Endothelial cell of umbilical vein (primary cell): Measurements from ENCODE around the gene CFAP57. TPM values are rescaled to one million over a fixed set of nuclear protein-coding genes. Genes with fewer than 3 reads are reported as not detected.
A peak's percentile ranks its signal among the peaks of the same experiment; 100 is the strongest.

Experiments used
- BruUV-seq: library from RNA; stranded (reverse); fragments of 400-500 nt; replicated peaks from 2 replicates; lab custom pipeline; 2021; lab: Mats Ljungman, UMichigan
- CTCF ChIA-PET: fragments of 300-600, 350-600 bp; sonication (Branson Sonifier 250); formaldehyde crosslinking; loops from one replicate; lab custom pipeline; 2021; ENCODE audit warnings: antibody characterized with exemption, inconsistent platforms; lab: Charles Lee
- POLR2A ChIA-PET: fragments of 300-600, 350-600 bp; sonication (Branson Sonifier 250); formaldehyde crosslinking; loops from one replicate; lab custom pipeline; 2021; ENCODE audit warnings: antibody characterized with exemption, inconsistent platforms; lab: Charles Lee
- DNase-seq: peaks from one replicate; pipeline ENCODE4 v3.0.0-alpha.2; 2011; ENCODE audit warnings: low read depth, low spot score
- FAIRE-seq: peaks from 2 replicates; lab custom pipeline; 2011; peaks lifted over from hg19 to GRCh38; lab: Jason Lieb, UNC
- H2AFZ ChIP-seq: 2 replicates; pipeline ENCODE4 v1.6.0; 2012; ENCODE audit warnings: low read depth, low read length, control low read depth, inconsistent platforms
- H3K27ac ChIP-seq: 2 replicates; pipeline ENCODE4 v1.5.1; 2011; ENCODE audit warnings: low read depth, mild to moderate bottlenecking, control low read depth, low read length, moderate library complexity; ENCODE audit not compliant: insufficient read depth
- H3K27me3 ChIP-seq, 2 experiments: 2 replicates each; pipeline versions ENCODE4 v1.6.0 to v1.6.1; 2011; ENCODE audit warnings: low read length in 2 of 2, mixed read lengths in 1 of 2; ENCODE audit not compliant: control insufficient read depth in 2 of 2, insufficient read depth in 2 of 2
- H3K36me3 ChIP-seq, 2 experiments: 2 replicates in 1 of 2; 3 replicates in 1 of 2; pipeline ENCODE4 v1.5.1; 2011; ENCODE audit warnings: low read length in 2 of 2, mild to moderate bottlenecking in 1 of 2, moderate library complexity in 1 of 2; ENCODE audit not compliant: control insufficient read depth in 2 of 2, insufficient read depth in 2 of 2; ENCODE audit errors: extremely low read depth in 1 of 2
- H3K4me1 ChIP-seq: 3 replicates; pipeline ENCODE4 v1.5.1; 2011; ENCODE audit warnings: mild to moderate bottlenecking, low read length; ENCODE audit not compliant: control insufficient read depth, insufficient read depth; ENCODE audit errors: extremely low read depth
- H3K4me2 ChIP-seq: 2 replicates; pipeline ENCODE4 v1.6.1; 2011; ENCODE audit warnings: low read length, control low read depth, mixed read lengths; ENCODE audit not compliant: insufficient read depth
- H3K4me3 ChIP-seq, 3 experiments: fragments of 200-600 bp in 1 of 3; sonication (generic), shearing (Covaris generic) in 1 of 3; replicated peaks in 1 of 3; 2 replicates each; pipeline ENCODE4 v1.5.1; 2011 to 2016; ENCODE audit warnings: control low read depth in 3 of 3, low read length in 3 of 3, mild to moderate bottlenecking in 2 of 3, inconsistent platforms in 1 of 3, low read depth in 1 of 3, moderate library complexity in 1 of 3; ENCODE audit not compliant: insufficient read depth in 1 of 3
- H3K79me2 ChIP-seq: 2 replicates; pipeline ENCODE4 v1.6.0; 2012; ENCODE audit warnings: low read length, inconsistent platforms; ENCODE audit not compliant: control insufficient read depth, insufficient read depth
- H3K9ac ChIP-seq: replicated peaks from 2 replicates; pipeline ENCODE3; 2011; ENCODE audit warnings: low read length, control low read depth; ENCODE audit not compliant: insufficient read depth; ENCODE audit errors: extremely low read depth
- H3K9me1 ChIP-seq: replicated peaks from 3 replicates; pipeline ENCODE4 v1.6.0; 2011; ENCODE audit warnings: mild to moderate bottlenecking, low read length; ENCODE audit not compliant: control insufficient read depth, insufficient read depth; ENCODE audit errors: extremely low read depth
- H3K9me3 ChIP-seq: replicated peaks from 2 replicates; pipeline ENCODE4 v1.5.1; 2012; ENCODE audit warnings: low read length, inconsistent platforms; ENCODE audit not compliant: control insufficient read depth, insufficient read depth
- H4K20me1 ChIP-seq: replicated peaks from 2 replicates; pipeline ENCODE3; 2011; ENCODE audit warnings: mild to moderate bottlenecking, low read length; ENCODE audit not compliant: control insufficient read depth, insufficient read depth; ENCODE audit errors: extremely low read depth
- EZH2 ChIP-seq: IDR thresholded peaks from 2 replicates; pipeline ENCODE4 v1.6.1; 2012; ENCODE audit warnings: borderline replicate concordance, low read depth, mild to moderate bottlenecking, moderate library complexity, low read length, inconsistent platforms; ENCODE audit not compliant: severe bottlenecking
- JUN ChIP-seq: IDR thresholded peaks from 2 replicates; pipeline ENCODE4 v1.6.1; 2011; ENCODE audit warnings: borderline replicate concordance, low read depth; ENCODE audit not compliant: insufficient read length, insufficient read depth
- MYC ChIP-seq: IDR thresholded peaks from one replicate; pipeline ENCODE4 v1.6.1; 2011; ENCODE audit warnings: mild to moderate bottlenecking, low read depth, low read length
- POLR2AphosphoS5 ChIP-seq: IDR thresholded peaks from 2 replicates; pipeline ENCODE4 v1.6.1; 2012; ENCODE audit warnings: low read depth, mild to moderate bottlenecking, control low read depth, low read length, moderate library complexity; ENCODE audit not compliant: insufficient read depth
- dilution Hi-C: fragments of 300-500 bp; cut with MboI; formaldehyde crosslinking; loops from one replicate; pipeline ENCODE4 v1.15.0; 2019; ENCODE audit warnings: low sequenced_read_pairs; ENCODE audit not compliant: extremely low pct_ligation_motif_present
- intact Hi-C: fragments of 100-400 bp; cut with micrococcal nuclease; formaldehyde crosslinking; loops from one replicate; pipeline ENCODE4 v1.10.0; 2022
- polyA plus RNA-seq, 4 experiments: library from polyadenylated mRNA; depleted of rRNA in 3 of 4; stranded (reverse) in 3 of 4; unstranded in 1 of 4; fragments of >200 nt; gene quantifications; 2 replicates each; pipeline versions ENCODE4 v1.2.1 to v1.2.3, GENCODE V29; 2011 to 2012; ENCODE audit warnings: missing spikeins in 1 of 4
- total RNA-seq: library from RNA; stranded (reverse); gene quantifications from 2 replicates; pipeline ENCODE4 v1.2.3, GENCODE V29; 2021
- TF ChIP-seq, protein P1 (sequence below), 2 donors: IDR thresholded peaks; 1 replicate in 1 of 2; 2 replicates in 1 of 2; pipeline ENCODE4 v1.5.1; 2011; ENCODE audit warnings: low read length in 2 of 2, mild to moderate bottlenecking in 2 of 2, moderate library complexity in 2 of 2, control low read depth in 1 of 2, inconsistent platforms in 1 of 2, low read depth in 1 of 2; ENCODE audit not compliant: insufficient read depth in 1 of 2; ENCODE audit errors: extremely low read depth in 1 of 2
- TF ChIP-seq, protein P2 (sequence below): IDR thresholded peaks from 2 replicates; pipeline ENCODE4 v1.6.1; 2011; ENCODE audit not compliant: insufficient read depth, insufficient read length

CFAP57 gene
- total and polyA plus RNA-seq, 2 donors (not counting 3 experiments of a cell fraction or from before 2014, with no cell fraction given), result 0.88 to 0.91 TPM

DNA sequence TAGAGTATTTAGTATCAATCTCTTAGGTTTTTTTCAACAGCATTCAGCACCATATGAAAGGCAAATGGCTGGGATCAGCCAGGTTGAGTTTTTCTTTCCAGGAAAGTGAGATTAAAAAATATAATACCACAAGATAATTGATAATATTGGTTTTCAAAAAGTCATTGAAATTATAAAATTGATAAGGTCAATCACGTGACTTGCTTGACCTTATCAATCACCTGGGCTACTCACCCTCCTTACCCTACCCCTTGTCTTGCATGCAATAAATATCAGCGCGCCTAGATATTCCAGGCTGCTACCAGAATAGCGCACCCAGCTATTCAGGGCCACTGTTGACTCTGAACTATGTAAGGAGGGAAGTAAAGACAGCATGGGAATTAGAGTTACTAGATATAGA, 31.5 kb upstream of the CFAP57 start:
- dilution Hi-C loops, result no loop called here
- CTCF ChIA-PET, result no interaction called here
- no peak for FAIRE-seq

DNA sequence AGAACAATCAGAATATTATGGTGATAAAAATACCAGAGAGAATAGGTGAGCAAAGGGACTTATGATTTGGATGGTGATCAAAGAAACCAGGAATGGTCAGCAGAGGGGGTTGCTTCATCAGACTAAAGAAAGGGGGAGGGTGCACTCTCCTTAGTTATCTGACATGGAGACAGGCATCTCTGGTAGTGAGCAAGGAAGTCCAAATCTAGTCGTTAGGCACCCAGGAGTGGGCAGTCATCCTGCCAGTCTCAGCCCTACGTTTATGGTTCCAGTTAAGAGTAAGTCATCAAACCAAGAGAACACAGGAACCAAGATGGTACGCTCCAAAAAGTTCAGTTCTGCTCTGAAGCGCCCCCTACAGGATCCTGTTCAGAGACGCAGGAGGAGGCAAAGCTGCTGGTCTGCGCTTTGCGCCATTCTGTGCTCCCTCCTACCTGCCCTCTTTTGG, 28.7 kb upstream of the CFAP57 start:
- no peak overlapping the region for H3K27ac ChIP-seq
- H3K36me3 ChIP-seq, result no peaks in the 10 kb centered on the region
- H4K20me1 ChIP-seq, result no peaks in the 10 kb centered on the region
- peaks cover 5% of the 10 kb centered on the region for H3K4me1 ChIP-seq
- H3K4me2 ChIP-seq, result no peak overlapping the region
- no peak overlapping the region for H3K9ac ChIP-seq
- dilution Hi-C loops (no loop called here), intact Hi-C loops (no loop called here)
- ChIA-PET POLR2A (no interaction called here), CTCF (interaction anchor here (1.4 kb wide), 1 partner anchor 83 kb away, joined by 4 read pairs; no protein-coding TSS in a partner anchor)
- no peaks in the 10 kb centered on the region for H3K79me2 ChIP-seq
- H3K27me3 ChIP-seq, result peaks cover 21 to 29% of the 10 kb centered on the region in 2 experiments
- H3K9me1 ChIP-seq, result no peaks in the 10 kb centered on the region
- no TSS peak for BruUV-seq
- FAIRE-seq (no peak), DNase-seq (peak; percentile 11)
- no peak overlapping the region for H3K4me3 ChIP-seq
- H2AFZ ChIP-seq, result no peak overlapping the region
- H3K9me3 ChIP-seq, result no peaks in the 10 kb centered on the region
- no peak for TF ChIP-seq EZH2
- TF ChIP-seq, protein P1, sequence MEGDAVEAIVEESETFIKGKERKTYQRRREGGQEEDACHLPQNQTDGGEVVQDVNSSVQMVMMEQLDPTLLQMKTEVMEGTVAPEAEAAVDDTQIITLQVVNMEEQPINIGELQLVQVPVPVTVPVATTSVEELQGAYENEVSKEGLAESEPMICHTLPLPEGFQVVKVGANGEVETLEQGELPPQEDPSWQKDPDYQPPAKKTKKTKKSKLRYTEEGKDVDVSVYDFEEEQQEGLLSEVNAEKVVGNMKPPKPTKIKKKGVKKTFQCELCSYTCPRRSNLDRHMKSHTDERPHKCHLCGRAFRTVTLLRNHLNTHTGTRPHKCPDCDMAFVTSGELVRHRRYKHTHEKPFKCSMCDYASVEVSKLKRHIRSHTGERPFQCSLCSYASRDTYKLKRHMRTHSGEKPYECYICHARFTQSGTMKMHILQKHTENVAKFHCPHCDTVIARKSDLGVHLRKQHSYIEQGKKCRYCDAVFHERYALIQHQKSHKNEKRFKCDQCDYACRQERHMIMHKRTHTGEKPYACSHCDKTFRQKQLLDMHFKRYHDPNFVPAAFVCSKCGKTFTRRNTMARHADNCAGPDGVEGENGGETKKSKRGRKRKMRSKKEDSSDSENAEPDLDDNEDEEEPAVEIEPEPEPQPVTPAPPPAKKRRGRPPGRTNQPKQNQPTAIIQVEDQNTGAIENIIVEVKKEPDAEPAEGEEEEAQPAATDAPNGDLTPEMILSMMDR (IDR thresholded peaks at IDR 0.05; ENCODE audit: extremely low read depth in 1 of 2, insufficient read depth in 1 of 2, low read depth in 1 of 2, low read length in 2 of 2), result peak; percentile 34 to 36
- TF ChIP-seq JUN, result no peak

More for the DNA sequence above, 31.5 kb upstream of the CFAP57 start:
- no peaks in the 10 kb centered on the region for H3K9me3 ChIP-seq
- no peak overlapping the region for H3K4me3 ChIP-seq
- no peak overlapping the region for H3K4me2 ChIP-seq
- POLR2A ChIA-PET, result no interaction called here
- H3K36me3 ChIP-seq, result no peaks in the 10 kb centered on the region
- no peaks in the 10 kb centered on the region for H3K9me1 ChIP-seq
- no peak overlapping the region for H3K9ac ChIP-seq
- H4K20me1 ChIP-seq, result no peaks in the 10 kb centered on the region
- TF ChIP-seq EZH2, result no peak
- TF ChIP-seq POLR2AphosphoS5, result no peak
- no peak for TF ChIP-seq MYC
- no peak for TF ChIP-seq JUN
- TF ChIP-seq, protein P2, sequence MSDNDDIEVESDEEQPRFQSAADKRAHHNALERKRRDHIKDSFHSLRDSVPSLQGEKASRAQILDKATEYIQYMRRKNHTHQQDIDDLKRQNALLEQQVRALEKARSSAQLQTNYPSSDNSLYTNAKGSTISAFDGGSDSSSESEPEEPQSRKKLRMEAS, result no peak
- H3K27me3 ChIP-seq, result peaks cover 13 to 18% of the 10 kb centered on the region in 2 experiments
- no peaks in the 10 kb centered on the region for H3K4me1 ChIP-seq
- no peak overlapping the region for H2AFZ ChIP-seq
- no peak for DNase-seq
- no peak overlapping the region for H3K27ac ChIP-seq
- no TSS peak for BruUV-seq
- intact Hi-C loops, result no loop called here
- H3K79me2 ChIP-seq, result no peaks in the 10 kb centered on the region
